HG02938 (cell line): ENCODE measurements around the gene CDC7.

ENCODE experiments used
- ATAC-seq: cut with Tn5 transposase; IDR thresholded peaks from one replicate; pipeline ENCODE4 v1.9.1; 2021; ENCODE audit warnings: mild to moderate bottlenecking, moderate library complexity; ENCODE audit not compliant: unreplicated experiment

CDC7 gene

DNA sequence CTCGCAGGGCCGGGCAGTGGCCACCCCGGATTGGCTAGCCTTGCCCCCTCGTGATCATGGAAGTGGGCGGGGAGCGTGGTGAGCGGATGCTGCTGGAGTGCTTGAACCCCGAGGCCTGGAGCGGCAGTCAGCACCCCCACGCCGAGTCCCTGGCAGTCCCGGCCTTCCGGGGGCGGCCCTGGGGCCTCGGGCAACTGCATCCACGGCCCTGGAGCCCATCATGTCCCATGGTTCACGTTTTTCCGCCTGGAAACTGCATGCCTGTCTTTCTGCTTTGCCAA, 45.6 kb downstream of the CDC7 start:
- no peak for ATAC-seq

DNA sequence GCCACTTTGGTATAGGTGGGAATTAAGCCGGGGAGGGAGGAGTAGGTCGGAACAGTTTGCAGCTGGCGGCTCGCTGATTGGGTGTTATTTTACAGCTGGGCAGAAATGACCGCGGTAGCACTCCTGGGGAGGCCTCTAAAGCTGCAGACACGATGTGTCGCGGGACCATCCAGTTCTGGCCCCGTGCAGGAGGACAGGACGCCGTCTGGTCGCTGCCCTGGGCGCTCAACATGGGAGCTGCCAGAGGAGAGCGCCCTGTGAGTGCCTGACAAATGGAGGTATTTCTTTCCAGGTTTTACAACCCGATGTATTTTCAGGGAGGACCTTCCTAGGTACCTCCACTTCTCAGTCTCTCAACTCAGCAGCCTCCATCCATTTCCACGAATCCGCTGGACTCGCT, 46.2 kb downstream of the CDC7 start:
- no peak for ATAC-seq

DNA sequence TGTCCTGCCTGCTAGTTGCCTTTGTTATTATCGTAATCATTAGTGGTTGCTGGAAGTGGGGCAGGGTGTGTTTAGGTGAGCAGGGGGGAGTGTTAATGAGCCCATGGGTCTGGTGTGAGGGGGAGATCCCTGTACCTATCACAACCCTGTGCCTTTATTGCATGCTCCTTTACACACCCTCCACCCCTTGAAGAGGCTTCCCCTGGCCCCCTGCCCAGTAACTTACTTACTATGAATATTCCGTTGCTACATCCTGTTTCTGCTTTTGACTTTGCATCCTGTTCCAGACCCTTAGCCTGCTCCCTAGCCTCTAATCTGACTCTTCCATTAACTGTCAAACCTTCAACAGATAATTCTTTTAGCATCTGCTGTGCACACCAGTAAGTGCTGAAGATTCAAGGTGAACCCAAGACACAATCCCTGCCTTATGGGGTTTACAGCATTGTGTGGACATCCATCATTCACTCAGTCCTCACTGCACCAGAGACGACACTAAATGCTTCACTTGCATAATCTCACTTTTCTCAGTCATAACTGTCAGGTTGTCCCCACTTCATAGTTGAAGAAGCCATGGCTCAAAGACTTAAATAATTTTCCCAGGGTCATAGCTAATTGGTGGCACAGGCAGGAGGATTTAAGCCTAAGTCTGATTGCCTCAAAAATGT, 47.9 kb downstream of the CDC7 start:
- ATAC-seq, result no peak

DNA sequence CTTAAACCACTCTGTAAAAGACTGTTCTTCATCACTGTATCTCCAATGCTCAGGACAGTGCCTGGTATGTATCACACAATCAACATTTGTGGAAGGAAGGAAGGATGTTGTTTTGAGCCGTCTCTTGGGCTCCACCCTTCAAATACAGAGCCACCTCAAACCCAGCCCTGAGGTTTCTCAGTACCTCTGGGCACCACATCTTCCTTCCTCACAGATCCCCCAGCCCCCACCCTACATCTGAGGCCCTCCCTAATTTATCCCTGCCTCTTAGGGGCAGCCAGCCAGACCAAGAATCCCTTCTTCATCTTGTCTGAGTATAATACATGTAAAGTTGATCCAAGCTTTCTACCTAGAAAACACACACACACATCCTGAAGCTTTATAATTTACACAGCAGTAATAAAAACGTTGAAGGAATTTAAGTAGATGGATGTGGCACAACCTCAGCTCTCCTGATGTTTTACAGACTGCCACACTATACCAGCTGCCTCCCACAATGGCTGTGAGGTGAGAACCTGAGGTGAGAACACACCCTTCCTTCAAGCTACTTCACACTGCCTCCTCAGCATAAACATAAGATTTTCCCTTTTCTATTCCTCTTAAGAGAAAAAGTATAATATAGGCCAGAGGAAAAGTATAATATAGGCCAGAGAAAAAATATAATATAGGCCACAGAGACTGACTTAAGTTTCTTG, 48.5 kb downstream of the CDC7 start:
- ATAC-seq, result no peak

DNA sequence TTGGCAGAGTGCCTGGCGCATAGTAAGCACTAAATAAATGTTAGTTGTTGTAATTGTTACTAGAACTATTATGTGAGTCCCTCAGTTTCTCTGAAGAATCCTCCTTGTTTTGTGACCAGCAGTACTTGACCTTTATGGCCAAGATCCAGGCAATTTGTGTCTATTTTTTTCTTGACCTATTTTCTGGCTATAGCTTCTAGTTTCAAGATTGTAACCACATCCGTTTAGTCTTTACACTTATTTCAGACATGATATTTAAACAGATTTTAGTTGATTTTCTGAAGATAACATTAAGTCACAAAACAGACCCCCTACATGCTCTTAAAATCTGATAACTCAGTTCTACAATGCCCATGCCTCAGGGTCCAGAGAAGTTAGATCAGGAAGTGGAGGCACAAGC, 50.3 kb downstream of the CDC7 start:
- no peak for ATAC-seq

DNA sequence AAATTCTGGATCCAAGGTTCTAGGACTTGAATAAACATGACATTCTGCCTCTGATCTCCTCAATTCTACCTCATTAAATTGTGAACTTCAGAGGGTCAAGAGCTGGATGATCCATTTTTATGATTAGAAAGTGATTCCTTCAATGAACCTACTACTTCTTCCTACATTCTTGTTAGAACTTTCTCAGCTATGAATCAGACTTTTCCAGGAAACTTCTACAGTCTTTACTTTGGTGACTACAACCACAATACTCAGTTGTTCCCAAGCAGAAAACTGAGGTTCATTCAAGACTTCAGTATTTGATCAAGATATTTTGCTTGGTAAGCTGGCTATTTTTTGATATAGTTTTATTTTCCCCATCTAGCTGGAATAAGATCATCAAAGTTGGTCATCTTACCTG, 51.4 kb downstream of the CDC7 start:
- no peak for ATAC-seq

DNA sequence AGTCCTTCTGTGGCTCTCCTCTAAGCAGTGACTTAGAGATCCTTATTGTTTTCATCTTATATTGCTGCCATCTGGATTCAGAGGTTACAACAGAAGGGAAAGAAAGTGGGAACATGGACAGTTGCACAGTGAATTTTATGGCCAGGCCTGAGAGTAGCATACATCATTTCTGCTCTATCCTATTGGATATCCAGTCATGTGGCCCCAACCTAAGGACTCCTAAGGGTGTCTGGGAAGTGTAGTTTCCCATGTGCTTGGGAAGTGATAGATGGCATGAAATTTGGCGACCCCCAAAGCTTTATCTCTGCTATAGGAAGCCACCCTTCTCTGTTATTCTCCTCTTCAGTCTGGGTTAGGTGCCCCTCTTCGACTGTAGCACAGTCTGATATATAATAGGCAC, 51.9 kb downstream of the CDC7 start:
- ATAC-seq, result no peak

DNA sequence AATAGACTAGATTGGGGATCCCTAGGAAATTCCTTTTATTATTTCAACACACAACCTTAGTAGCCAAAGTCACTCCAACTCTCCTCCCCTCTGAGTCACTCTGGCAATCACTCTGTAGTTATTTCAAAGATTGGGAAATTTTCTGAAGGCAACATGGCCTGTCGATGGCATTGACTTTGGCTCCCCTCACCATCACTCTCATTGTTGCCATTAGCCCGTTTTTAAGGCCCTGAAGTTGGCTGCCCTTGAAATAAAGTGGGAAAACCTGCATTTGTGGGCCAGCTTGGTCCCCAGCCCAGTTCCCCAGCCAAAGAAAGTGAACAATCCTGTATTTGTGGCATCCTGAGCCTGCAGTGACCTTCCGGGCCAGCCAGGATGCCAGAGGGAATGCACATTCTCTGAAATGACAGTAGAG, 52.5 kb downstream of the CDC7 start:
- ATAC-seq, result no peak

DNA sequence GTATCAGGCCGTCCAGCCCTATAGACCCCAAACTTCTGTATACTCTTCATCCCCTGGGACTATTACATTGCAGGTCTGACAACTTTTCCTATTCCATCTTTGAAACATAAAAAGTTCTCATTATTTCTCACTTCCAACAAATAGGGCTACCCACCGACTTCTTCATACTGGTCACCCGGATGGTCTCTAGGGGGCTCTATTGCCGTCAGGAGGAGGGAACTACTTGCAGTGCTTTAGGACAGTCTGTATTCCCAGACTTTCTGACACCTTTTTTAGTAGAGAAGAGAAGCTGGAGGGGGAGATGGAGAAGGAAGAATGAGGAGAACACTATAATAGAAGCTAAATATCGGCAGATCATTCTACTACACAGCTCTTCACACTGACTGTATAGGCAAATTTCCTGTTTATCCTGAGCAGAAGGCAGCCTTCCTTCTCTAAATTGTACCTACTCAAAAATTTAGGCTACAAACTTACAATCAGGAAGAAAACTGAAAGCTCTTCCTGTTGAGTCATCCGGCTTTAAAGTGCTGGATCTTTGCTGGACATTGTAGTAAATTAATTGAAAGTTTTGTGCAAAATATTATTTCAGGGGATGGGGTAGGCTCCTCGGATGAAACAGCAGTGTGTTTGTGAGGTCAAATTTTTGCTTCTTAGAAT, 54.6 kb downstream of the CDC7 start:
- no peak for ATAC-seq

DNA sequence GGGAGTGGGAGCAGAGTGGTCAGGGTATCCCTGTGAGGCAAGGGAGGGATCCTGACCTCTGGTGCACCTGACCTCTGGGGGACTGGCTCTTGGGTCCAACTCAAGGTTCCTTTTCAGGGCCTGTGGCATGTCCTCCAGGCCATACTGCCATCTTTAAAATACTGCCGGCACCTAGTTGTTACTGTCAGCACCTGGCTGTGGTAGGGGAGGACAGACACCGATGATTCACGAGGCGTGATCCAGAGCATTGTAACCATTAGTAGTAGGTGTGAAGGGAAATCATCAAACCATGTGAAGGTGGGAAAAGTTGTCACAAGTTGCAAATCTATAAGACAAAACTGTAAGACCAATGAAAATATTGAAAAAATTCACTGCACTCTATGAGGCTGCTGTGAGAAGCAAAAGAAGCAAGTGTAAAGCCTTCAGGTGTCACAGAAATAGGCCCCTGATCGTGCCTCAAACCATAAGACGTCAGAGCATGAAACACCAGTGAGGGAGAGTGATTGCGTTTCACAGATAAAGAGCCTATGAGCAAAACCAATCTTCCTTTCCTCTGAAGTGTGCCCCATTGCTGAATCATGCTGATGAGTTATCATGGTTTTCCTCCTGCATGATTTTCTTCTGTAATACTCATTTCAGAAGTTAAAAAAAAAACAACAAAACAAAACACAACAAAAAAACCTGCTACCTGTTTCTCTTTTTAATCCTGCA, 55.3 kb downstream of the CDC7 start:
- no peak for ATAC-seq

DNA sequence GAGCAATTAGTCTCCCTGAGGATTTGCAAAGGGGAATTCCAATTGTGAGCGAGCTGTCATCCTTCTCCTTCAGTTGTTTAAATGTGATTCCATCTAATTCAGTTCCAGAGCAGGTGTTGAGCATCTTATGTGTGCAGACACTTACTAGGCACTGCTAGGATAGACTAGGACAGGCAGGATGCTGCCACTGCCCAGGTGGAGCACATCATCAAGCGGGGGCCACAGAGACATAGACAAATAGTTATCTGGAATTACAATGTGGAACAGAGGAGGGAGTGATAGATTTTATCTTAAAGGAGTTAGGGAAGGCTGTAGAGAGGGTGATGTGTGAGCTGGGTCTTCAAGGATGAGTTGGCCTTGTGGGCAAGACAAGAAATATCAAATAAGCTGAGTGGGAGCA, 55.9 kb downstream of the CDC7 start:
- ATAC-seq, result no peak

DNA sequence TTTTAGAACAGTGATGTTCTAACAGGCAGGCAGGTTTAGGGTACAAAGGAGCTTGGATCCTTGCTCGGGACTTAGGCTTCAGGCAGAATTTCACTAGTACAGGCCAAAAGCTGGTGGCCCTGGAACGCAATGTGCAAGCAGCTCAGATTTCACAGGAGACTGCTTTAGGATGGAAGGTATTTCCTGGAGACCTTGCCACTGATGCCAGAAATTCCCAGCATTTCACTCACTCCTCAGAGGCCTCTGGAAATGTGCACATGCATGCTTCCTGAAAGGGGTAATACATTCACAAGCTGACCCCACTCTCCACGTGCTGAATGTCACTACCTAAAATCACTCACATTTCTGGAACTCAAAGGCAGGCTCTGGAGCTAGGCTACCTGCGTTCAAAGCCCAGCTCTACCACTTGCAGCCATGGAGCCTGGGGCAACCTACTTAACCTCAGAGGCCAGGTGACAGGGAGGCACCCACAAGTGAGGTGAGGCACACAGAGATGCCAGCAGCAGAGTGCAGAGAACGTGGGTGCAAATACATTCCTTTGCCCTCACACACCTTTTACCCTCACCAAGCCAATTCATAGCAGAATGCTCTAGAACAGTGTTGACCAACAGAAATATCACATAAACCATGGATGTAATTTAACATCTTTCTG, 56.5 kb downstream of the CDC7 start:
- no peak for ATAC-seq

DNA sequence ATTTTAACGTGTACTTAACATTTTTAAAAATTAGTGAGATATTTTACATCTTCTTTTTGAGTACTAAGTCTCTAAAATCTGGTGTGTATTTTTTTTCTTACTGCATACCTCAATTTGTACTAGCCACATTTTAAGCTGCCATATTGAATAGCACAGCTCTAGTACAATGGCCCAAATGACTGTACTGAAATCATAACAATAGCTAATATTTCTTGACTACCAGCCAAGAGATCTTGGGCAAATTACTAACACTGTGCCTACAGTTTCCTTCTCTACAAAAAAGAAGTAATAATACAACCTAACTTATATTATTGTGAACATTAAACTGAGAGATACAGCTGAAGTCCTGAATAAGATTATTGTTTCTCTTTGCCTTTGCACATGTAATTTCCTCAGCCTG, 57.2 kb downstream of the CDC7 start:
- ATAC-seq, result no peak

DNA sequence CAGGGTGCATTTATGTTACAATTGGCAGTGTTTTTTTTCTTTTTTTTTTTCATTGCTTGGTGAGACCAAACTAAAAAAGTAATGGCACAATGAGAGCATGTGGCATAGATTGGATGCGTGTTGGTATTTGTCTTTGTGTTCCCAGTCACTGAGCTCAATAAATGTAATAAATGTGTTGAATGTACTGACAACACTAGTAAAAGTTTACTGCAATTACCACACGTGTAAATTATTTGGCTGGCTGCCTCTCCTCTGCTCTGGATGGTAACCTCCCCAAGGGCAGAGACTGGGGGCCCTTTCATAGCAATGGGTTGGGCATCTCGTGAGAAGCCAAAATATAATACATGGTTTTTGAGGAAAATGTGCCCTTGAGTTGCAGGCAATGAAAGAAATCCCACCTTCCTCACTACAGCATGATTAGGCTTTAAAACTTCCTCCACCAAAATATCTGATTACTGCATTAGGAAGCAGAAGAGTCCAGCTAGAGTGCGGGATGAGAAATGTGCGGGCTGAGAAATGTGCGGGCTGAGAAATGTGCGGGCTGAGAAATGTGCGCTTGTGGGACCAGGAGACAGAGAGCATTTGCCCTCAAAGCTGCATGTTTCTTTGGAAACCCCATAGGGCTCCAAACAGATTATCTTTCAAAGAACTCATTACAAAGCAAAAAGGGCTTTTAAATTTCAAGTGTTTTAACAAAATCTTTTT, 58.5 kb downstream of the CDC7 start:
- ATAC-seq, result no peak

DNA sequence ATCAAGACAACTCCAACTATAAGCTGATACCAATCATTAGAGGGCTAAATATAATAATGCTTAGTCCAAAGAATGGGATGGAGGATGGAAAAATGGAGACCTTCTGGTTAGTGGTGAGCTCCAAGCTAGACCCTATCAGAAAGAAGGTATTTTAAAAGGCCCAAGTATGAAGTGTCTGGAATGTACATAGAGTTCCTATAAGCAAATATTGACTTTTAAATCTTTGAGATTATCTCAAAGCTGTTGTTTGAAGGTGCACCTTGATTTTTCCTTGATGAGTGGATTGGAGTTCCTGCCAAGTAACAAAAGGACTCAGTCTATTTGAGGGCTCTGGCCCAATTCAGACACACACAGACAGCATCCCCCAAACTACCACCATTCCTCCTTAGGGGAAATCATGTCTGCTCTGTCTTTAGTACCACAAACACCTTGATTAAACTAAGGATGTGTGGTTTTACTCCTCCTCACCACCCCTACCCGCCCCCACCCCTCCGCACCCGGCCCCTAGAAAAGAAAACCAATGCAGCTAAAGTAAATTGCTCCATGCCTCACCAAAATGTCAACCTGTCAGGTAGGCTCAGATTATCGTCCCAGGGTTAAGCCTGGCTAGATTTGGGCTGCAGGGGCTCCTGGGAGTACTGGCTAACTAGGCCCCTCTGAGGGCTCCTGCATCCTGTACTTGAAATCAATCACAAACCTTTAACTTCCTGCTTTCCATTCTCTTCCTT, 59.4 kb downstream of the CDC7 start:
- no peak for ATAC-seq

DNA sequence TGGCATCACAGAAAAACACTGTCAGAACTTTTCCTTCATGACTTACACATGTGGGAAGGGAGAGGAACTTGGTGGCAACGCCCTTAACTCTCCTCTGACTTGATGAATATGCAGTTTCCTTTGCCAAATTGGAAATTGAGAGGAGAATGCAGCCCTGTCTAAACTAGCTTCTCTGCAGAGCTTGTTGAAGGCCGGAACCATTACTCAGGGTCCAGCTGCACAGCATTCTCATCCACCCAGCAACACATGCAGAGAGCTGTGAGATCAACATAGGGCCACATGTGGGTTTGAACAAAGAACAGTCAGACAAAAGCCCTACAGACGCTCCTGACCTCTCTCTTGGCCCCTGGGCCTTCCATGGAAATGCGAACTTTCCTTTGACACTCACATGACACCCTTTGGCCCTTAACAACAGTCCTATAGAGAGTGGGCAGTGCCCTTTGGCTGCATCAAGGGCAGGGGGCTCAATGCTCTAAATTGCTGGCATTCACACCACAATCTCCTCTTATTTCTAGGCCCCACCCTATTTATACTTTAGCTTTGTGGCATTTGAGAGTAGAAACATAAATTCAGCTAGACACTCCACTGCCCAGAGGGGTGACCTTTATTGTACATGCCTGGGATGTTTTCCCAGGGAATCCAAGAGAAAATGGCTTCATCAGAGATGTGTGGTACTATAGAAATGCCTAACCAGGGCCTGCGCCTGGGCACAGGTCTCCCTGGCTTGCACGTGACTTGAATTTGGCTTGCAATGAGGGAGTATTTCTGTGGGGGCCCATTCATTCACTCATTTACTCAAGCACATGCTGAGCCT, 64.4 kb downstream of the CDC7 start:
- no peak for ATAC-seq

DNA sequence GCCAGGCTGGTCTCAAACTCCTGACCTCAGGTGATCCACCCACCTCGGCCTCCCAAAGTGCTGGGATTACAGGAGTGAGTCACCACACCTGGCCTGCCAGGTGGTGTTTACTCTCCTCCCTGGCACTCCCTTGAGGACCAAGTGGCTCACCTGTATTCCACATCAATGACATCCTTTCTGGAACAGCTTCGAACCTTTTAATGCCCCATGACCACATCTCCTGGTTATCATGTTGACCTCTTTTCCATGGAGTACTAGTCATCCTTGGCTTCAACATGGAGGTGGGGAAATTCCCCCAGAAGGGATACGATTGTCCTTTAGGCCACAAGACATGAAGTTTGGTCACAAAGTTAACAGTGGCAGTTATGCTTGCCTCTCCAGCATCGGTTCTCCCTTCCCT, 66.9 kb downstream of the CDC7 start:
- no peak for ATAC-seq

DNA sequence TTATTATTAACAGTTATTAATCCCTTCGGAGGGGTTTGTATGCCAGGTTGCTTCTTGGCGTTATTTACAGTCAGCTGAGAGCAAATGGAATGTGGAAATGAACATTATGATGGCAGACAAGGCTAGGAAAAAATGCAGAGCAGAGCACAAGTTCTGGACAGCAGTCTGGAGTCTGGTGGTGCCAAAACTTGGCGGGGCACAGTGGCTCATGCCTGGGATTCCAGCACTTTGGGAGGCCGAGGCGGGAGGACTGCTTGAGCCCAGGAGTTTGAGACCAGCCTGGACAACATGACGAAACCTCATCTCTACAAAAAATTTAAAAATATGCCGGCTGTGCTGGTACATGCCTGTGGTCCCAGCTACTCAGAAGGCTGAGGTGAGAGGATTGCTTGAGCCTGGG, 67.6 kb downstream of the CDC7 start:
- no peak for ATAC-seq

DNA sequence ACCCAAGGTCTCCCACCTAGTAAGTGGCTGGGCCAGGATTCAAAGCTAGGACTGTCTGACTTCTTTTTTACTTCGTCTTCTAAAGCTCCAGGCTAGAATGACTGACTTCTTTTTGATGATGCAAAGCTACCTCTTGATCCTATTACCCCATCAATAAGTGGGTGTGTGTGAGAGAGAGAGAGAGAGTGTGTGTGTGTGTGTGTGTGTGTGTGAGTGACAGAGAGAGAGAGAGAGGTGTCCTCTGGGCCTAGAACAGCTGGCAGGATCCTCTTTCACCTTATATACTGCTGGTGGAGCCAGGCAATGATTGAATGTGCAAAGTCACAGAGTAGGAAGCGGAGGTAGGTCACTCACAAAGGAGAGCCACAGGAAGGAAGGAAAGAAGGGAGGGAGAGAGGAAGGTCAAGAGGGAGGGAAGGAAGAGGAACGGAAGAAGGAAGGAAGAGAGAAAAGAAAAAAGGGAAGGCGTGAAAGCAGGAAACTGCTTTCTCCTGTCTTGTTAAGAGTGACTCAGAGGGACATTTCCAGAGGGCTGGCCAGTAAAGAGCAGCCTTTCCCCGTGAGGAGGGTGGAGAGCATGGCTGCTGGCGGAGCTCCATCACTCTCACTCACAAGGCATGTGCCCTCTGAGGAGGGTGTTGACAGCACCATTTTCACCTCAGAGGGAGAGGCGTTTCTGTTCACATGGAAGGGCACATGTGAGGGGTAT, 68.9 kb downstream of the CDC7 start:
- no peak for ATAC-seq
